ENCODE results near the gene P4HA2.

The P4HA2 gene

DNA sequence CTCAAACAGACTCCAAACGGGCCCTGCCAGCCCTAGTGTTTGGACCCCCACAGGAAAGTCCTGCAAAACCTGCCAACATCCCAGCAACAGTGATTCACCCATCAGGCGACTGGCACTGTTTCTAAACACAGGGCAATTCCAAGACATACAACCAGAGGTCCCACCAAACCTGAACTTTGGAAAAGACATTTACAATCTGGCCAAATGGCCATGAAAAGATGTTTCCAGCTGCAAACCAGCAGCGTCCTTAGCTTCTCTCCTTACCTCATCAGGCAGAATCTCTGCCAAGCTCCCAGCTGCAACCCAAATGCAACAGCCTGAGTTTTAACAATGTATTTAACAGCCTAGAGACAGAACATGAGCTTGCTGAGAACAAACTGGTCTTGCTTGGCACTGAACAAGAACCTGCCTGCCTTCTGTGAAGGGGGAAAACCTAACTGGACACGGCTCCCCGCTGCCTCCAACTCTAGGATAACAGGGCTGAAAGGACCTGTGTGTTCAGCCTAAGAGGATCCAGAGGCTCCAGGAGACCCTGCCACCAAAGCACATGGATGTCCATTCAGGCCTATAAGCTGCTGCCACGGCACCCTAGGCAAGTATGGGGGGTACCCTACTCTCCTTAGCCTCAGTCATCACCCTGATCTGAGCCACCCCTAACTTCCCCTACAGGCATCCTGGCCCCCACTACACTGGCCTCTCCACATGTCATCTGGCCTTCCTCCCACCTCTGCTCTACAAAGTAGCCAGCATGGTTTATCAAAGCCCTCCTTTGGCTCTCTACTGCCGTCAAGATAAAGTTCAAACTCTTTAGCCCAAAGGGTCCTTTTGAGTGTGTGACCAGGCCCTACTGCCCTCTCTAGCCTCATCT, 5.6 kb downstream of the P4HA2 start:
- in situ Hi-C loops (cut with HindIII; ENCODE audit: low pct_ligation_motif_present, low sequenced_read_pairs), result no loop called here
- TF ChIP-seq CTCF (IDR thresholded peaks at IDR 0.05; ENCODE audit: low read depth, low read length, missing control alignments), result peak; percentile 22
- DNase-seq, result no peak
- Histone ChIP-seq H3K27me3 (replicated peaks) (no peaks in the 10 kb centered on the region), H3K36me3 (replicated peaks) (peaks cover 13% of the 10 kb centered on the region), H3K4me3 (ENCODE audit: low read depth, low read length) (no peak overlapping the region), H3K27ac (no peak overlapping the region)

- TF ChIP-seq CTCF (IDR thresholded peaks at IDR 0.05; ENCODE audit: low read depth, low read length, missing control alignments), result no peak
- Histone ChIP-seq H3K36me3 (replicated peaks) (peaks cover 14% of the 10 kb centered on the region), H3K27me3 (replicated peaks) (no peaks in the 10 kb centered on the region), H3K27ac (no peak overlapping the region), H3K4me3 (ENCODE audit: low read depth, low read length) (no peak overlapping the region)
- no peak for DNase-seq
- in situ Hi-C loops (cut with HindIII; ENCODE audit: low pct_ligation_motif_present, low sequenced_read_pairs), result no loop called here
Observed at GRCh38 chr5:132220491-132220890, 7.2 kb downstream of the P4HA2 start.

DNA sequence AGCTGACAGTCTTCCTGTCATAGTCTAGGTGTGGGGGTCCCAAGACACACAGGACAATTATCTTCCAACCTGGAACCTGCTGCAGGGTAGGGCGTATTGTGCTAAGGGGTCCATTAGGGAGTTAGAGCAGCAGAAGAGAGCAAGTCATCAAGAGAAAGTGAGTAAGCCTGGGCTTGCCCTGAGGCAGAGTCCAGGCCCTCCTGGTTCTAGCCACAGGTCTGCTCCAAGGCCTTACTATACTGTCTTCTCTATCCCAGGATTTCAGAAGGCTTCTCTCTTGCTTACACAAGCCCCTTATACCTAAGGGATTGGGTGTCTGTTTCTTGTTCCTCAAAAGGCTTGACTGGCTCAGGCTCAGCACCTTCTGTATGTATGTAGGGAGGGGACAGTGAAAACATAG, 7.7 kb downstream of the P4HA2 start:
- Histone ChIP-seq H3K4me3 (ENCODE audit: low read depth, low read length) (no peak overlapping the region), H3K27me3 (replicated peaks) (no peaks in the 10 kb centered on the region), H3K36me3 (replicated peaks) (peaks cover 14% of the 10 kb centered on the region), H3K27ac (no peak overlapping the region)
- no peak for DNase-seq
- in situ Hi-C loops (cut with HindIII; ENCODE audit: low pct_ligation_motif_present, low sequenced_read_pairs), result no loop called here
- TF ChIP-seq CTCF (IDR thresholded peaks at IDR 0.05; ENCODE audit: low read depth, low read length, missing control alignments), result no peak

DNA sequence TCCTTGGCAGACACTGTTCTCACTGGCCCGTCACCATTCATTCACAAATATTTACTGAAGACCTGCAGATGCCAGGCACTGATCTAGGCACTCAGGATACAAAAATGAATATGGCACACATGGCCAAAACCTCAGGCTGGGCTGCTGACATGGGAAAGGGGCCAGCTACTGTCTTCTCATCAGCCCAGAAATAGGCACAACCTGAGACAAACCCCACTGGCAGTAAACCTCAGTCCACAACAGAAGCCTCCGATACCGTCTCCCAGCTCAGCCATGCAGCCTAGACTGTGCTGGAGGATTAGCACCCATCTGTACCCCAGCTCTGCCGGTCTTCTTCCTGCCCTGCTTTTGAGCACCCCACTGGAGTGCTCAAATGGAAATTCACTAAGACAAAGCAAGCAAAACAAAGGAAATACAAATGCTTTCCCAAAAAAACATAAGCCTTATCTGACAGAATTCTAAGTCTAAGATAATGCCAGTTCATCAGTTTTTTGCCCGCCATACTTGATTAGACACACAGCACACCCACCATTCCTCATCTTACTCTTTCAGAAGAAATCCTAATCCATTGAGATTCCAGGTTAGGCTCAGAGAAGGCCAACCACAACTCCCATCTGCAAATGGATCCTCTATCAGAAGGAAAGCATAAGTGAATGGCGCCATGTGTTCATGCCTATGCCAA, 8.2 kb downstream of the P4HA2 start:
- Histone ChIP-seq H3K27me3 (replicated peaks) (no peaks in the 10 kb centered on the region), H3K4me3 (ENCODE audit: low read depth, low read length) (no peak overlapping the region), H3K36me3 (replicated peaks) (peaks cover 14% of the 10 kb centered on the region), H3K27ac (no peak overlapping the region)
- in situ Hi-C loops (cut with HindIII; ENCODE audit: low pct_ligation_motif_present, low sequenced_read_pairs), result no loop called here
- no peak for TF ChIP-seq CTCF (IDR thresholded peaks at IDR 0.05; ENCODE audit: low read depth, low read length, missing control alignments)
- no peak for DNase-seq

DNA sequence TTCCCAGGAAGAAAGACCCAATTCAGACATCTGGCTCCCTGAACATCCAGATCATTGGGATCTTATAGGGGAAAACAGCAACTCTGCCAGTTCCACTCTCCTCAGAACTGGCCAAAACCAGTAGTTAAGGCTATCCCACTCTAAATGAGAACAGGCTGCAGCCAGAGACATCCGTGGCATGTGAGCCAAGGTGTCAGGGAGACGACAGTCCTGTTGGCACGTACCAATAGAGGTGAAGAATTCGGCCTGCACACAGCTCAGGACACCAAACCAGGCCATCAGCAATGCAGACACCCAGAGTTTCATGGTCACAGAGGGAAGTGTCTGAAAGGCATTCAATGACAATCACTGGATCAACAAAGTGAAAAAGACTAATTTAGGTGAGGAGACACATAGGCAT, 9.3 kb downstream of the P4HA2 start:
- Histone ChIP-seq H3K27ac (no peak overlapping the region), H3K27me3 (replicated peaks) (no peaks in the 10 kb centered on the region), H3K4me3 (ENCODE audit: low read depth, low read length) (no peak overlapping the region), H3K36me3 (replicated peaks) (peaks cover 23% of the 10 kb centered on the region)
- in situ Hi-C loops (cut with HindIII; ENCODE audit: low pct_ligation_motif_present, low sequenced_read_pairs), result no loop called here
- TF ChIP-seq CTCF (IDR thresholded peaks at IDR 0.05; ENCODE audit: low read depth, low read length, missing control alignments), result no peak
- no peak for DNase-seq
